Astrocyte (in vitro differentiated cells and primary cell): ENCODE data around the gene RAD51B.

ENCODE experiments used
- EZH2 ChIP-seq: IDR thresholded peaks from 2 replicates; pipeline ENCODE4 v1.6.1; 2012; ENCODE audit warnings: mild to moderate bottlenecking, low read length, inconsistent platforms; ENCODE audit not compliant: insufficient read depth
- TF ChIP-seq, protein P1 (sequence below): IDR thresholded peaks from 2 replicates; pipeline ENCODE4 v1.5.1; 2011; ENCODE audit warnings: low read depth, mild to moderate bottlenecking, inconsistent platforms, low read length, moderate library complexity; ENCODE audit not compliant: insufficient read depth

DNA sequence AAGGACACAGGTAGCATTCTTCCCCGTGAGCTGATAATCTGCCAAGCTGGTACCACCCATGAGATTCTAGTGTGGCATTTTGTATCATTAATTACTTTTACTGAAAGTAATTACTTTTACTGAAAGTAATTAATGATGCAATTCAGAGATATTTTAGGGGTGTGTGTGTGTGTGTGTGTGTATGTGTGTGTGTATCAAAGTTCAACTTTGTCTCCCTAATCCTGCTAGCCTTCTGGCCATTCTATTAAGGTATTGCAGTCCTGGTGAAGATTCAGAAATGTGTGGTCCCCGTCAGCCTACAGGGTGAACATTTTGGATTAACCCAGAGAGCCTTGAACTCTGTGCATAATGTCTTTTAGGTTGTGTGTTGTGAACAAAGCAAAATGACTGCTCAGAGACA lies 662.4 kb downstream of the RAD51B start:
- no peak for TF ChIP-seq EZH2
- TF ChIP-seq, protein P1, sequence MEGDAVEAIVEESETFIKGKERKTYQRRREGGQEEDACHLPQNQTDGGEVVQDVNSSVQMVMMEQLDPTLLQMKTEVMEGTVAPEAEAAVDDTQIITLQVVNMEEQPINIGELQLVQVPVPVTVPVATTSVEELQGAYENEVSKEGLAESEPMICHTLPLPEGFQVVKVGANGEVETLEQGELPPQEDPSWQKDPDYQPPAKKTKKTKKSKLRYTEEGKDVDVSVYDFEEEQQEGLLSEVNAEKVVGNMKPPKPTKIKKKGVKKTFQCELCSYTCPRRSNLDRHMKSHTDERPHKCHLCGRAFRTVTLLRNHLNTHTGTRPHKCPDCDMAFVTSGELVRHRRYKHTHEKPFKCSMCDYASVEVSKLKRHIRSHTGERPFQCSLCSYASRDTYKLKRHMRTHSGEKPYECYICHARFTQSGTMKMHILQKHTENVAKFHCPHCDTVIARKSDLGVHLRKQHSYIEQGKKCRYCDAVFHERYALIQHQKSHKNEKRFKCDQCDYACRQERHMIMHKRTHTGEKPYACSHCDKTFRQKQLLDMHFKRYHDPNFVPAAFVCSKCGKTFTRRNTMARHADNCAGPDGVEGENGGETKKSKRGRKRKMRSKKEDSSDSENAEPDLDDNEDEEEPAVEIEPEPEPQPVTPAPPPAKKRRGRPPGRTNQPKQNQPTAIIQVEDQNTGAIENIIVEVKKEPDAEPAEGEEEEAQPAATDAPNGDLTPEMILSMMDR: no peak
